NCI-H345 treated with DMSO at 0.1 percent for 48 hours (cell line): ENCODE data around the gene LNX1.
A peak's percentile ranks its signal among the peaks of the same experiment; 100 is the strongest.

Experiments
- DNase-seq: peaks from one replicate; lab custom pipeline; 2025; ENCODE audit not compliant: unreplicated experiment; lab: John Stamatoyannopoulos, UW

Gene LNX1

GRCh38 chr4:53601251-53601764, 10.0 kb upstream of the LNX1 start:
- DNase-seq = peak; percentile 67

- no peak for DNase-seq
Measured at GRCh38 chr4:53599632-53600031, 8.3 kb upstream of the LNX1 start.

GRCh38 chr4:53598901-53599300, 7.6 kb upstream of the LNX1 start:
- no peak for DNase-seq

GRCh38 chr4:53598483-53598882, 7.2 kb upstream of the LNX1 start:
- no peak for DNase-seq

GRCh38 chr4:53596901-53597300, 5.6 kb upstream of the LNX1 start:
- DNase-seq = no peak

- no peak for DNase-seq
Measured at GRCh38 chr4:53595834-53596233, 4.5 kb upstream of the LNX1 start.

- no peak for DNase-seq
Measured at GRCh38 chr4:53595204-53595603, 3.9 kb upstream of the LNX1 start.

- no peak for DNase-seq
Measured at GRCh38 chr4:53593765-53594164, 2.5 kb upstream of the LNX1 start.

- no peak for DNase-seq
Measured at GRCh38 chr4:53592686-53593501, 1.6 kb upstream of the LNX1 start.

- DNase-seq = no peak
Measured at GRCh38 chr4:53592122-53592521, 836 bp upstream of the LNX1 start.

GRCh38 chr4:53590187-53590586, 1.1 kb downstream of the LNX1 start:
- no peak for DNase-seq

GRCh38 chr4:53589511-53589910, 1.8 kb downstream of the LNX1 start:
- DNase-seq = no peak

GRCh38 chr4:53587135-53587534, 4.2 kb downstream of the LNX1 start:
- DNase-seq = no peak

- DNase-seq = no peak
Measured at GRCh38 chr4:53586121-53586816, 5.0 kb downstream of the LNX1 start.

GRCh38 chr4:53584658-53585057, 6.6 kb downstream of the LNX1 start:
- no peak for DNase-seq

GRCh38 chr4:53583513-53583912, 7.8 kb downstream of the LNX1 start:
- no peak for DNase-seq

- DNase-seq = no peak
Measured at GRCh38 chr4:53582194-53582593, 9.1 kb downstream of the LNX1 start.

GRCh38 chr4:53580274-53580673, 11.0 kb downstream of the LNX1 start:
- DNase-seq = no peak

GRCh38 chr4:53579826-53580225, 11.5 kb downstream of the LNX1 start:
- no peak for DNase-seq

- peak; percentile 0 for DNase-seq
Measured at GRCh38 chr4:53576676-53577372, 14.5 kb downstream of the LNX1 start.

GRCh38 chr4:53576071-53576617, 15.1 kb downstream of the LNX1 start:
- DNase-seq = no peak
